Loucy (cell line): Measurements from ENCODE around the gene PDIA4.
"Not testable (repeated sequence)": the region's sequence is repeated elsewhere in the genome, so short reads cannot be mapped to it uniquely, and the experiment has no call there.

Source experiments
- EZH2phosphoT487 ChIP-seq: fragments of 200-600 bp; IDR thresholded peaks from 2 replicates; pipeline ENCODE4 v1.6.1; 2018; ENCODE audit warnings: antibody characterized with exemption, mild to moderate bottlenecking, moderate library complexity, borderline replicate concordance
- TF ChIP-seq, protein P1 (sequence below): fragments of 200-600 bp; sonication (generic); conservative IDR thresholded peaks from 2 replicates; pipeline ENCODE4 v1.5.1; 2014; ENCODE audit warnings: mild to moderate bottlenecking, antibody characterized with exemption, low read length

DNA sequence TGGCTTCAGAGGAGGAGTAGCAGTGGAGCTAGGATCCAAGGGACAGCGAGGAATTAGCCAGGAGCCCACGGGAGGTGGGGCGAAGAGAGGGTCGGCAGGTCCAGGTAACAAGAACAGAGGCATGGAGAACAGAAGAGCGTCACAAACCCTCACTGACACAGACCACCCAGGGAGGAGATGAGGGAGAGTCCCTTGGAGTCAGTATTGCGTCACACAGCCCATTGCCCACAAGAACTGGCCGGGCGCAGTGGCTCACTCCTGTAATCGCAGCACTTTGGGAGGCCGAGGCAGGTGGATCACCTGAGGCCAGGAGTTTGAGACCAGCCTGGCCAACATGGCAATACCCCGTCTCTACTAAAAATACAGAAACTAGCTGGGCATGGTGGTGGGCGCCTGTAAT is 15.6 kb downstream of the PDIA4 start:
- TF ChIP-seq, protein P1, sequence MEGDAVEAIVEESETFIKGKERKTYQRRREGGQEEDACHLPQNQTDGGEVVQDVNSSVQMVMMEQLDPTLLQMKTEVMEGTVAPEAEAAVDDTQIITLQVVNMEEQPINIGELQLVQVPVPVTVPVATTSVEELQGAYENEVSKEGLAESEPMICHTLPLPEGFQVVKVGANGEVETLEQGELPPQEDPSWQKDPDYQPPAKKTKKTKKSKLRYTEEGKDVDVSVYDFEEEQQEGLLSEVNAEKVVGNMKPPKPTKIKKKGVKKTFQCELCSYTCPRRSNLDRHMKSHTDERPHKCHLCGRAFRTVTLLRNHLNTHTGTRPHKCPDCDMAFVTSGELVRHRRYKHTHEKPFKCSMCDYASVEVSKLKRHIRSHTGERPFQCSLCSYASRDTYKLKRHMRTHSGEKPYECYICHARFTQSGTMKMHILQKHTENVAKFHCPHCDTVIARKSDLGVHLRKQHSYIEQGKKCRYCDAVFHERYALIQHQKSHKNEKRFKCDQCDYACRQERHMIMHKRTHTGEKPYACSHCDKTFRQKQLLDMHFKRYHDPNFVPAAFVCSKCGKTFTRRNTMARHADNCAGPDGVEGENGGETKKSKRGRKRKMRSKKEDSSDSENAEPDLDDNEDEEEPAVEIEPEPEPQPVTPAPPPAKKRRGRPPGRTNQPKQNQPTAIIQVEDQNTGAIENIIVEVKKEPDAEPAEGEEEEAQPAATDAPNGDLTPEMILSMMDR, result not testable (repeated sequence)
- TF ChIP-seq EZH2phosphoT487, result not testable (repeated sequence)
